Middle frontal gyrus (tissue), 1 donor: ENCODE measurements around the gene LPCAT1.
A peak's percentile ranks its signal among the peaks of the same experiment; 100 is the strongest.
"Not testable (repeated sequence)": the region's sequence is repeated elsewhere in the genome, so short reads cannot be mapped to it uniquely, and the experiment has no call there.

ENCODE experiments used
- DNase-seq: peaks from one replicate; pipeline ENCODE4 v3.0.0-alpha.2; 2015; ENCODE audit warnings: low spot score; ENCODE audit errors: extremely low spot score

The LPCAT1 gene

GRCh38 chr5:1523793-1524480 is at the start of gene LPCAT1:
LPCAT1 (minus strand) TSS chr5:1523960; CDS start chr5:1523844, 116 bp downstream.
- DNase-seq = peak; percentile 55

GRCh38 chr5:1571875-1572274 is 48.1 kb upstream of the LPCAT1 start:
- not testable (repeated sequence) for DNase-seq

GRCh38 chr5:1570975-1571374 is 47.2 kb upstream of the LPCAT1 start:
- DNase-seq = no peak

- DNase-seq = peak; percentile 33
These were observed 44.6 kb upstream of the LPCAT1 start for GRCh38 chr5:1568201-1568979.

GRCh38 chr5:1567527-1568200 is 43.9 kb upstream of the LPCAT1 start:
- DNase-seq = not testable (repeated sequence)

GRCh38 chr5:1565737-1566734 is 42.3 kb upstream of the LPCAT1 start:
- DNase-seq = no peak

- DNase-seq = no peak
These were observed 41.3 kb upstream of the LPCAT1 start for GRCh38 chr5:1564824-1565736.

- no peak for DNase-seq
These were observed 40.5 kb upstream of the LPCAT1 start for GRCh38 chr5:1564182-1564748.

GRCh38 chr5:1563617-1564181 is 39.9 kb upstream of the LPCAT1 start:
- no peak for DNase-seq

GRCh38 chr5:1563051-1563461 is 39.3 kb upstream of the LPCAT1 start:
- DNase-seq = no peak

- no peak for DNase-seq
These were observed 38.8 kb upstream of the LPCAT1 start for GRCh38 chr5:1562599-1562998.

- DNase-seq = no peak
These were observed 37.7 kb upstream of the LPCAT1 start for GRCh38 chr5:1561402-1561929.

- DNase-seq = not testable (repeated sequence)
These were observed 36.7 kb upstream of the LPCAT1 start for GRCh38 chr5:1560499-1560898.

GRCh38 chr5:1558944-1559343 is 35.2 kb upstream of the LPCAT1 start:
- no peak for DNase-seq

- no peak for DNase-seq
These were observed 33.5 kb upstream of the LPCAT1 start for GRCh38 chr5:1557114-1557873.

GRCh38 chr5:1555808-1556731 is 32.3 kb upstream of the LPCAT1 start:
- no peak for DNase-seq
